RCC 7860 (cell line): Measurements from ENCODE around the gene XPR1.
"Not testable (repeated sequence)": the region's sequence is repeated elsewhere in the genome, so short reads cannot be mapped to it uniquely, and the experiment has no call there.

Experiments
- DNase-seq: peaks from one replicate; pipeline ENCODE4 v3.0.0-alpha.2; 2015; ENCODE audit warnings: low spot score
- FAIRE-seq: peaks from 2 replicates; lab custom pipeline; 2012; peaks lifted over from hg19 to GRCh38; lab: Jason Lieb, UNC

The XPR1 gene

DNA sequence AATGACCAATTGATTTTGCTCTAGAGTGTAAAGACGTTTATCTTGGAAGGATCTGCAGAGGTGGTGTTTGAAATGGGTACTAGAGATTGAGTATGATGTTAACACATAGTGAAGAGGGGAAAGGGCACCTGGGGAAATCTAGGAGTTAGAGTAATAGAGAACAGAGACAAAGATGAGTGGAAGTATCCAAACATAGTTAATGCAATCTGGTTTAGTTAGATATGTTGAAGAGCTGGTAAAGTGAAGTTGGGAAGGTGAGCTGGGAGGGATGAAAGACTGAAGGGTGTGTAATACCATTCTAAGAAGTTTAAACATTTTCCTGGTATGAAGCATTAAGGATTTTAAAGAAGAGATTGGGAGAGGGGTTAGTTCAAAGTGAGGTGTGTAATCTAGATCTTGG, 11.0 kb downstream of the XPR1 start:
- DNase-seq (no peak), FAIRE-seq (no peak)

GRCh38 chr1:180643693-180644092, 11.9 kb downstream of the XPR1 start:
- DNase-seq (no peak), FAIRE-seq (no peak)

DNA sequence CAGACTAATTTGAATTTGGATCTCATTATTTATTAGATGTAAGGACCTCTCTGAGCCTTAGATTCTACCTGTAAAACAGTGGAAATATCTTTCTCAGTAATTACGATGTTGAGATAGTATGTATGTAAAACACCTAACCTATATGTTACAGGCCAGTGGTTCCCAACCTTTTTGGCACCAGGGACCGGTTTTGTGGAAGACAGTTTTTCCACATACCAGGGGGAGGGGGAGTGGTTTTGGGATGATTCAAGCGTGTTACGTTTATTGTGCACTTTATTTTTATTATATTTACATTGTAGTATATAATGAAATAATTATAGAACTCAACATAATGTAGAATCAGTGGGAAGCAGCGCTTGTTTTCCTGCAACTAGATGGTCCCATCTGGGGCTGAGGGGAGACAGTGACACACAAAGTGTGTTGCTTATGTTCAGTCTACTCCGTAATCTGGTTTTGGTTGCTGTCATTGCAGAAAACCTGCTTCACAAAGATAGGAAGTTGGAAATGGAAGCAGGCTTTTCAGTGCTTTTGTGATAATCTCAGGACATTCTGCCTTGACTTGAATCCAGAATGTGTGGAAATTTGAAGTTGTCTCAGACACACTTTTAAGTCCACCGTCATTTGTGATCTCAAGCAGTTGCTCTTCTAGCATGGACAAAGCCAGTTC, 12.8 kb downstream of the XPR1 start:
- FAIRE-seq (no peak), DNase-seq (no peak)

DNA sequence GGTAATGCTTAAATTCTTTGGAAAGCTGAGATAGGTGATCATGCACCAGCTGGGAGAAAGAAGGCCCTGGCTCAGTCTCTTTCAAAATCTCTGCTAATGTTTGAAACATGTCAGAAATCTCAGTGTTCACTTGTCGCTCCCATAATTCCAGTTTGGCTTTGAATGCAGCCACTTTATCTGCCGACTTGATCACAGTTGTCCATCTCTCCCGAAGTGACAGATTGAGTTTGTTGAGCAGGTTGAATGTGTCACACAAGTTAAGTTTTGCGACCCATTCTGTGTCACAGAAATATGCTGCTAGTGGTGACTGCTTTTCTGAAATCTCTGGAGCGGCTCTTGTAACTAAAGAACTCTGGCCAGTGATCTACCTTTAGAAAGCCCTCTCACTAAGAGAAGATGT, 13.4 kb downstream of the XPR1 start:
- DNase-seq, FAIRE-seq: not testable (repeated sequence)

DNA sequence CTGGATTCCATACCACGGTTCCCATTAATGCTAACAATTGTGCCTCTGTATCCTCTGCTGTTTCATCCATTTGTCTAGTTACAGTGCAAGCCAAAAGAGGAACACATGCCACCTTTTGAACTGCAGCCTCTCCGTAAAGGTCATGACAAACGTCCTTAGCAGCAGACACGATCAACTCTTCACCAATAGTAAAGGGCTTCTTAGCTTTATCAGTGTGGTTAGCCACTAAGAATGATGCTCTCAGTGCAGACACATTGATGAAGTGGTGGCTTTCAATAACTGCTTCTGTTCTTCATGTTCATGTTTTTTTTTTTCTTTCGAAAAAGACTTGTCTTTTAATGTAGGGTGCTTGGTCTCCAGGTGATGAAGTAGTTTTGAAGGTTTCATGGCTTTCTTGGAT, 14.3 kb downstream of the XPR1 start:
- DNase-seq (no peak), FAIRE-seq (no peak)

DNA sequence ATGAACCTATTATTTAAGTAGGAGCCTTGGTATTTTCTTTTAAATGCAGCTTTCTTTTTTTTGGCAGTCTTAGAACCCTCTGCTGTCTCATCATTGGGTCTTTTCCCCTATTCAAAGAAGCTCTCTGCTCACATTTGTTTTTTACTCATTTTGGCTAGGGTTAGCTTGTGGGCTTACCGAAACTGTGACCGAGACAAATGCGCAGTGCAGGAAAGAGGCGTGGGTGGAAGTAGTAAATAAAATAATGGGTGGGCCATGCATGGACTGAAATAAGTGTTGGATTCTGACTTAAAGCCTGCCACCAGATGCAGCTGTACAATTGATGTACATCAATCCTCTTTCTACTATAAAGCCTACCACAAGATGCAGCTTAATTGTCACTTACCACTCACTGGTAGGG, 14.7 kb downstream of the XPR1 start:
- FAIRE-seq, result no peak
- DNase-seq, result no peak

DNA sequence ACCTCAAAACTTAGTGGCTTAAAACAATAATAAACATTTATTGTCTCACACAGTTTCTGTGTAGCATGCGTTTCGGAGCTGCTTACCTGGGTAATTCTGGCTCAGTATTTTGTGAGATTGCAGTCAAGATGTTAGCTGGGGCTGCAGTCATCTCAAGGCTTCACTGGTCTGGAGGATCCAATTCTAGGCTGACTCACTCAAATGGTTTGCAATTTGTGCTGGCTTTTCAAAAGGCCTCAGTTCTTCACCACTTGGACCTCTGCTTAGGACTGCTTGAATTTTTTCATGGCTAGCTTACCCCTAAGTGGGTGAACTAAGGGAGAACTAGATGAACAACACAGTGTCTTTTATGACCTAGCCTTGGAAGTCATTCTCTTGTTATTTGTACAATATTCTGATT, 21.0 kb downstream of the XPR1 start:
- DNase-seq, result no peak
- FAIRE-seq, result no peak

- no peak for DNase-seq
- no peak for FAIRE-seq
Measured at GRCh38 chr1:180662709-180663108, 30.9 kb downstream of the XPR1 start.

DNA sequence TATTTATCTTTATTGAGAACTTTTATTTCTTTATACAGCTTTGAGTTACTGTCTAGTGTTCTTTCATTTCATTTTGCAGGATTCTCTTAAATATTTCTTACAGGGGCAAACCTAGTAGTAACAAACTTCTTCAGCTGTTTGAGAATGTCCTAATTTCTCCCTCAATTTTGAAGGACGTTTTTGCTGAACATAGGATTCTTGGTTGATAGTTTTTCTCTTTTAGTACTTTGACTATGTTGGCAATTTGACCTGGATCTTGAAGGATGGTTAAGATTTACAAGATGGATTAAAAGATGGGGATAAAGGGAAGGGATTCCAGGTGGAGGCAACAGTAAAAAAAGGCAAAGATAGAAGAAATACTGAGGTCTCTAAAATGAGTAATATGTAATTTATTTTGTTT, 38.9 kb downstream of the XPR1 start:
- FAIRE-seq, result no peak

GRCh38 chr1:180672105-180672504, 40.3 kb downstream of the XPR1 start:
- DNase-seq (no peak), FAIRE-seq (no peak)

More for the DNA sequence above, 38.9 kb downstream of the XPR1 start:
- no peak for DNase-seq

GRCh38 chr1:180672505-180672904, 40.7 kb downstream of the XPR1 start:
- FAIRE-seq, result peak; percentile 53
- no peak for DNase-seq

- FAIRE-seq (no peak), DNase-seq (no peak)
Measured at GRCh38 chr1:180674603-180675530, 43.0 kb downstream of the XPR1 start.

GRCh38 chr1:180675586-180675985, 43.8 kb downstream of the XPR1 start:
- FAIRE-seq, result no peak
- no peak for DNase-seq

DNA sequence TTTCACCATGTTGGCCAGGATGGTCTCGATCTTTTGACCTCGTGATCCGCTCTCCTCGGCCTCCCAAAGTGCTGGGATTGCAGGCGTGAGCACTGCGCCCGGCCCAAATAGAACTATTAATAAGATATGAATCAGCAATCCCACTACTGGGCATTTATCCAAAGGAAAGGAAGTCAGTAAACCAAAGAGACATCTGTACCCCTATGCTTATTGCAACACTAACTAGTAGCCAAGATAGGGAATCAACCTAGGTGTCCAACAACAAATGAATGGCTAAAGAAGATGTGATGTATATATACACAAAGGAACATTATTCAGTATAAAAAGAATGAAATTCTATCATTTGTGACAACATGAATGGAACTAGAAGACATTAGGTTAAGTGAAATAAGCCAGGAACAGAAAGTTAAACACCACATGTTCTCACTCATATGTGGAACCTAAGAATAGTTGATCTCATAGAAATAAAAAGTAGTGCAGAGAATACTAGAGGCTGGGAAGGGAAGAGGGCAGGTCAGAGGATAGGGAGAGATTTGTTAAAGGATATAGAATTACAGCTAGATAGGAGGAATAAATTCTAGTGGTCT, 48.8 kb downstream of the XPR1 start:
- FAIRE-seq (no peak), DNase-seq (no peak)

DNA sequence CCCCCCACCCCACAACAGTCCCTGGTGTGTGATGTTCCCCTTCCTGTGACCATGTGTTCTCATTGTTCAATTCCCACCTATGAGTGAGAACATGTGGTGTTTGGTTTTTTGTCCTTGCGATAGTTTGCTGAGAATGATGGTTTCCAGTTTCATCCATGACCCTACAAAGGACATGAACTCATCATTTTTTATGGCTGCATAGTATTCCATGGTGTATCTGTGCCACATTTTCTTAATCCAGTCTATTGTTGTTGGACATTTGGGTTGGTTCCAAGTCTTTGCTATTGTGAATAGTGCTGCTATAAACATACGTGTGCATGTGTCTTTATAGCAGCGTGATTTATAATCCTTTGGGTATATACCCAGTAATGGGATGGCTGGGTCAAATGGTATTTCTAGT, 51.3 kb downstream of the XPR1 start:
- FAIRE-seq, result not testable (repeated sequence)

DNA sequence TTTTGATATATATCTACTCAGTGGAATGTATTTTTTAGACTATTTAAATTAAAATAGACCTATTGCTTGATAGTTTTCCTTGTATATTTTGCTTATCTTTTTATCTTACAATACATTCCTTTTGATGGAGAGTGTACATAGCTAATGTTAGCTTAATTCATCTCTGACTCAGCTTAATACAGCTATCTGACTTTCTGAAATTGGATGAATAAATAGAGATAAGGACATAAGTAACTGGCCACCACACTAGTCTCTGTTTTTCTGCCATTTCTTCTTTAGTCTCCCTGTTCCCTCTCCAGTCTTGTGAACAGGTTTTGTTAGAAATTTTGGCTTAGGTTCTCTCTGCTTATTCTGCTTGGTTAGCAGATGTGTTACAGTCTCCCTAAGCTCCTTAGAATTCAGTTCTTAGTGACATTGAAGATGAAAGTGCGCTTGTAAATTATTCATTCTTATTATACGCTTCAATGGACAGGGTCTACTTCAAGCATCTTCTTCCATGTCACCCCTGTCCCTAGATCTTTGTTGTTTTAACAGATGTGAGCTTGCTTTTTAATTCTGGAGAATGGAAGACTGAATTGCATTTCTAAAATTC, 59.6 kb downstream of the XPR1 start:
- DNase-seq (no peak), FAIRE-seq (no peak)

More for the DNA sequence above, 51.3 kb downstream of the XPR1 start:
- DNase-seq, result not testable (repeated sequence)

- FAIRE-seq, result no peak
Measured at GRCh38 chr1:180693564-180694244, 61.9 kb downstream of the XPR1 start.

DNA sequence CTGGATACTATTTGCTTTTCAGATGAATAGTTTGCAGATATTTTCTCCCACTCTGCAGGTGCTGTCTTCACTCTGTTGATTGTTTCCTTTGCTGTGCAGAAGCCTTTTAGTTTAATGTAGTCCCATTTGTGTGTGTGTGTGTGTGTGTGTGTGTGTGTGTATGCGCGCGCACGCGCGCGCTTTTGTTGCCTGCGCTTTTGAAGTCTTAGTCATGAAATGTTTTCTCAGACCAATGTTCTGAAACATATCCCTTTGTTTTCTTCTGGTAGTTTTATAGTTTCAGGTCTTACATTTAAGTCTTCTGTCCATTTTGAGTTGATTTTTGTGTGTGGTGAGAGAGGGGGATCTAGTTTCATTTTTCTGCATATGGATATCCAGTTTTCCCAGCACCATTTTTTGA, 63.5 kb downstream of the XPR1 start:
- FAIRE-seq, result no peak
- no peak for DNase-seq

More at GRCh38 chr1:180693564-180694244, 61.9 kb downstream of the XPR1 start:
- no peak for DNase-seq

DNA sequence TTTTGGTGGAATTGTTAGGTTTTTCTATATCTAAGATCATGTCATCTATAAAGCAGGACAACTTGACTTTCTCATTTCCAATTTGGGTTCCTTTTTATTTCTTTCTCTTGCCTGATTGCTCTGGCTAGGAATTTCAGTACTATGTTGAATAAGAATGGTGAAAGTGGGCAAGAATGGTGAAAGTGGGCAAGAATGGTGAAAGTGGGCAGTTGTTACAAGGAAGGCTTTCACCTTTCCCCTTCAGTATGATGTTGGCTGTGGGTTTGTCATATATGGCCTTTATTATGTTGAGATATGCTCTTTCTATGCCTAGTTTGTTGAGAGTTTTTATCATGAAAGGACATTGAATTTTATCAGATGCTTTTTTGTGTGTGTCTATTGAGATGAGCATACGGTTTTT, 64.5 kb downstream of the XPR1 start:
- DNase-seq (no peak), FAIRE-seq (no peak)

- DNase-seq (no peak), FAIRE-seq (no peak)
Measured at GRCh38 chr1:180698580-180698979, 66.8 kb downstream of the XPR1 start.

DNA sequence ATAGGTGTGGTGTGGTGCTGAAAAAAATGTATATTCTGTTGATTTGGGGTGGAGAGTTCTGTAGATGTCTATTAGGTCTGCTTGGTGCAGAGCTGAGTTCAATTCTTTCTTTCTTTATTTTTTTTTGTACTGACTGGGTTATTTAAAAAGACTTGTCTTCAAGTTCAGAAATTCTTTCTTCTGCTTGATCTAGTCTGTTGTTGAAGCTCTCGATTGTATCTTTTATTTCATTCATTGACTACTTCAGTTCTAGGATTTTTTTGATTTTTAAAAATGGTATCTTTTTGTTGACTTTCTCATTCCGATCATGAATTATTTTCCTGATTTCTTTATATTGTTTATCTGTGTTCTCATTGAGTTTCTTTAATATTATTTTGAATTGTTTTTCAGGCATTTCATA, 70.6 kb downstream of the XPR1 start:
- not testable (repeated sequence) for DNase-seq, FAIRE-seq
